Measurements from ENCODE around the gene ATF4. TPM values are rescaled to one million over a fixed set of nuclear protein-coding genes. Genes with fewer than 3 reads are reported as not detected.

ATF4 gene
- total RNA-seq, 2 experiments from 2014 or later, result 518 to 536 TPM

DNA sequence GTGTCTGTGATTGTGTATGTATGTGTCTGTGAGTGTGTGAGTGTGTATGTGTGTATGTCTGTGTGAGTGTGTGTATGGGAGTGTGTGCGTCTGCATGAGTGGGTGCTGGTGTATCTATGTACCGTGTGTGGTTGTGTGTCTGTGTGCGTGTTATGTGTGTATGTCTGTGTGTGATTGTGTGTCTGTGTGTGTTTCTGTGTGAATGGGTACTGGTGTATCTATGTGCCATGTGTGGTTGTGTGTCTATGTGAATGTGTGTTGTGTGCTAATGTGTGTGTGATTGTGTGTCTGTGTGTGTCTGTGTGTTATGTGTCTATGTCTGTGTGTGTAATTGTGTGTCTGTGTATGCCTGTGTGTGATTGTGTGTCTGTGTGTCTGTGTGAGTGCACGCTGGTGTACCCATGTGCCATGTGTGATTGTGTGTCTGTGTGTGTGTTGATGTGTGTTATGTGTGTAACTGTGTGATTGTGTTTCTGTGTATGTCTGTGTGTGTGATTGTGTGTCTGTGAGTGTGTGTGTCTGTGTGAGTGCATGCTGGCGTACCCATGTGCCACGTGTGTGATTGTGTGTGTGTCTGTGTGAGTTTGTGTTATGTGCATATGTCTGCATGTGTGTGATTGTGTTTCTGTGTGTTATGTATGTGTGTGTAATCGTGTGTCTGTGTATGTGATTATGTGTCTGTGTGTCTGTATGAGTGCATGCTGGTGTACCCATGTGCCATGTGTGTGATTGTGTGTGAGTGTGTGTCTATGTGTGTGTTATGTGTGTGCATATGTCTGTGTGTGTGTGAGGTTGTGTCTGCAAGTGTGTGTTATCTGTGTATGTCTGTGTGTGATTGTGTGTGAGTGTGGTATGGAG, 43.4 kb downstream of the ATF4 start:
- CTCF ChIA-PET, result no interaction called here
- no peak for ATAC-seq
- Mint-ChIP-seq H3K36me3 (ENCODE audit: low read depth) (no peaks in the 10 kb centered on the region), H3K4me1 (ENCODE audit: low read depth) (peaks cover 13% of the 10 kb centered on the region), H3K4me3 (no peak overlapping the region), H3K27me3 (peaks cover 6% of the 10 kb centered on the region), H3K9me3 (peaks cover 8% of the 10 kb centered on the region), H3K27ac (no peak overlapping the region)
- TF ChIP-seq, protein P1, sequence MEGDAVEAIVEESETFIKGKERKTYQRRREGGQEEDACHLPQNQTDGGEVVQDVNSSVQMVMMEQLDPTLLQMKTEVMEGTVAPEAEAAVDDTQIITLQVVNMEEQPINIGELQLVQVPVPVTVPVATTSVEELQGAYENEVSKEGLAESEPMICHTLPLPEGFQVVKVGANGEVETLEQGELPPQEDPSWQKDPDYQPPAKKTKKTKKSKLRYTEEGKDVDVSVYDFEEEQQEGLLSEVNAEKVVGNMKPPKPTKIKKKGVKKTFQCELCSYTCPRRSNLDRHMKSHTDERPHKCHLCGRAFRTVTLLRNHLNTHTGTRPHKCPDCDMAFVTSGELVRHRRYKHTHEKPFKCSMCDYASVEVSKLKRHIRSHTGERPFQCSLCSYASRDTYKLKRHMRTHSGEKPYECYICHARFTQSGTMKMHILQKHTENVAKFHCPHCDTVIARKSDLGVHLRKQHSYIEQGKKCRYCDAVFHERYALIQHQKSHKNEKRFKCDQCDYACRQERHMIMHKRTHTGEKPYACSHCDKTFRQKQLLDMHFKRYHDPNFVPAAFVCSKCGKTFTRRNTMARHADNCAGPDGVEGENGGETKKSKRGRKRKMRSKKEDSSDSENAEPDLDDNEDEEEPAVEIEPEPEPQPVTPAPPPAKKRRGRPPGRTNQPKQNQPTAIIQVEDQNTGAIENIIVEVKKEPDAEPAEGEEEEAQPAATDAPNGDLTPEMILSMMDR (IDR thresholded peaks at IDR 0.05), result no peak
- intact Hi-C loops (cut with micrococcal nuclease), result no loop called here
- POLR2A ChIA-PET, result no interaction called here
- DNase-seq, result no peak

DNA sequence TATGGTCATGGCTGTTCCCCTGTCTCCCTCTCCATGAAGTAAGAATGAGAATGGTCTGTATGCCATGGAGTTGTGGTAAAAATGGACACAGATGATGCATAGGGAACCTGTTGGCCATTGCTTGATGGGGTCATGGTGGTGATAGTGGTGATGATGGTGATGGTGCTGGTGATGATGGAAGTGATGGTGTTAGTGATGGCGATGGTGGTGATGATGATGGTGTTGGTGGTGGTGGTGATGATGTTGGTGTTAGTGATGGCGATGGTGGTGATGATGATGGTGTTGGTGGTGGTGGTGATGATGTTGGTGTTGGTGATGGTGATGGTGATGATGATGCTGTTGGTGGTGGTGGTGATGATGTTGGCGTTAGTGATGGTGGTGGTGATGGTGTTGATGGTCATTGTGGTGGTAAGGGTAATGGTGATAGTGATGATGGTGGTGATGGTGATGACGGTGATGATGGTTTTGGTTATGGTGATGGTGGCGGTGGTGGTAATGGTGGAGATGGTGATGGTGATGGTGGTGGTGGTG, 45.1 kb downstream of the ATF4 start:
- H3K27ac Mint-ChIP-seq, result no peak overlapping the region
- peaks cover 13% of the 10 kb centered on the region for H3K4me1 Mint-ChIP-seq (ENCODE audit: low read depth)
- POLR2A ChIA-PET, result no interaction called here

DNA sequence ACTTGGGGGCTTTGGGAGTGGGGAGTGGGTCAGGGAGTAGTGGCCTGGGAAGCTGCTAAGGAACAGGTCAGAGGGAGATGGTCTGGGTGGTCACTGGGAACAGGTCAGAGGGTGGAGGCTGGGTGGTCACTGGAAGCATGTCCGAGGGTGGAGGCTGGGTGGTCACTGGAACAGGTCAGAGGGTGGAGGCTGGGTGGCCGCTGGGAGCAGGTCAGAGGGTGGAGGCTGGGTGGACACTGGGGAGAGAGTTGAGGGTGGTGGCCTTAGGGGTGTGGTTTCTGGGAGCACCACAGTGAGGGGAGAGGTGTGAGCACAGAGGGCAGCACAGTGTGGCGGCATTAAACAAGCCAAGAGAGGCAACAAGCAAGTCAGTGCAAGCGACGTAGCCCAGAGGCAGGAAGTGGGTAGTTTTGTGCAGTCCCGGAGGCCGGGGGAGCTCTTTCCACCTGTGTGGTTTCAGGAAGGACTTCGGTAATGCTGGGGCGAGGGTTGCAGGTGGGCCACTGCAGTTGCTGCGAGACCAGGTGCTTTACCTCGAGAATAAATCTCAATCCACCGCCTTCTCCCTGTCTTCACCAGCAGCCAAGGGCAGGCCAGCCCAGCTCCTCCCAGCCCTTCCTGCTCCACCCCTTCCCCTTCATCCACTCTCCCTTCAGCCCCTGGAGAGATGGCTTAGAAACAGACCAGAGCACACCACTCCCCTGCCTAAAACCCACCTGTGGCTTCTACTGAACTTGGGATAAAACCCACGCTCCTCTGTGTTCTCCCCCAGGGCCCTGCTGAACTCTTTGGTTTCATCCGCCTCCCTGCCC, 47.0 kb downstream of the ATF4 start:
- H3K27me3 Mint-ChIP-seq, result no peaks in the 10 kb centered on the region
- ATAC-seq (peak; percentile 93), DNase-seq (peak; percentile 66)
- peaks cover 13% of the 10 kb centered on the region for H3K4me1 Mint-ChIP-seq (ENCODE audit: low read depth)
- TF ChIP-seq, protein P1 (IDR thresholded peaks at IDR 0.05), result no peak
- no peak overlapping the region for H3K4me3 Mint-ChIP-seq
- no peak overlapping the region for H3K27ac Mint-ChIP-seq
- no peaks in the 10 kb centered on the region for H3K36me3 Mint-ChIP-seq (ENCODE audit: low read depth)
- H3K9me3 Mint-ChIP-seq, result peaks cover 8% of the 10 kb centered on the region
- CTCF ChIA-PET, result interaction anchor here (0.8 kb wide), 1 partner anchor 32 kb away, joined by 3 read pairs; no protein-coding TSS in a partner anchor
- intact Hi-C loops (cut with micrococcal nuclease), result no loop called here
- POLR2A ChIA-PET, result interaction anchor here (0.6 kb wide), 1 partner anchor 65 kb away, joined by 3 read pairs; the partner anchor contains the start of gene MIEF1

More for the DNA sequence above, 45.1 kb downstream of the ATF4 start:
- ATAC-seq (no peak), DNase-seq (no peak)
- no peaks in the 10 kb centered on the region for H3K27me3 Mint-ChIP-seq
- H3K36me3 Mint-ChIP-seq (ENCODE audit: low read depth), result no peaks in the 10 kb centered on the region
- intact Hi-C loops (cut with micrococcal nuclease), result no loop called here
- TF ChIP-seq, protein P1 (IDR thresholded peaks at IDR 0.05), result no peak
- CTCF ChIA-PET, result no interaction called here
- no peak overlapping the region for H3K4me3 Mint-ChIP-seq
- peaks cover 8% of the 10 kb centered on the region for H3K9me3 Mint-ChIP-seq

DNA sequence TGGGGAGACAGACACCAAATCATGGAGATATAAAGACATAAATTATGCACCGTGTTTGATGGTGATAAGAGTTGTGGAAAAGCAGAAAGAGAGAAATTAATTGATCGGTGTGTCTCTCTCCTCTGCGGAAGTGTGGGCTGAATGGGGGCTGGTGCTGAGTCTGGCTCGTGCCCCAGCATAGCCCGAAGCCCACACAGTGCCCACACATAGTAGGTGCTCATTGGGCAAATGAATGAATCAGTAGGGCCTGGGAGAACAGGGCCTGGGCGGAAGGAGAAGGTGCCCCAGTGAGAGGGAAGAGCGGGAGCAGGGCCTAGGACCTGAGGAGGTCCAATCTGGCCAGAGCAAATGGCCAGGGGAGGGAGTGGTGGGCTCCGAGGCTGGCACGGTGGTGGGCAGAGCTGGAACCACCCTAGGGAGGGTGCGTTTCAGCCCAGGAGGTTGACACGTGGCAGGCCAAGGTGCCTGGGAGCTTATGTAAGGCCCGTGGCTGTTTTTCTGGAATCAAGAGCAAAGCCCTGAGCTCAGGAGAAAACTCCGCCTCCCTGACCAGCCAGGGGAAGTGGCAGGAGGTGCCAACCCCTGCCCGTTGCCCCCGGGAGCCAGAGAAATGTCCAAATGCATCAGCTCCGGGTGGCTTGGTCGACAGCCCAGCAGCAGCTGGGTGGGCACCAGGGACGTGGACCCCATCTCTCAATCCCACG, 48.1 kb downstream of the ATF4 start:
- Mint-ChIP-seq H3K27me3 (no peaks in the 10 kb centered on the region), H3K36me3 (ENCODE audit: low read depth) (no peaks in the 10 kb centered on the region), H3K4me1 (ENCODE audit: low read depth) (peaks cover 13% of the 10 kb centered on the region), H3K27ac (no peak overlapping the region), H3K9me3 (peaks cover 8% of the 10 kb centered on the region), H3K4me3 (no peak overlapping the region)
- no peak for ATAC-seq
- POLR2A ChIA-PET, result no interaction called here
- TF ChIP-seq, protein P1 (IDR thresholded peaks at IDR 0.05), result no peak
- DNase-seq, result no peak
- intact Hi-C loops (cut with micrococcal nuclease), result no loop called here
- CTCF ChIA-PET, result no interaction called here
